GM19043 (cell line): ENCODE measurements around the gene CADM2.

Experiments used
- ATAC-seq: cut with Tn5 transposase; IDR thresholded peaks from one replicate; pipeline ENCODE4 v1.9.1; 2021; ENCODE audit warnings: low read depth; ENCODE audit not compliant: unreplicated experiment

The CADM2 gene

DNA sequence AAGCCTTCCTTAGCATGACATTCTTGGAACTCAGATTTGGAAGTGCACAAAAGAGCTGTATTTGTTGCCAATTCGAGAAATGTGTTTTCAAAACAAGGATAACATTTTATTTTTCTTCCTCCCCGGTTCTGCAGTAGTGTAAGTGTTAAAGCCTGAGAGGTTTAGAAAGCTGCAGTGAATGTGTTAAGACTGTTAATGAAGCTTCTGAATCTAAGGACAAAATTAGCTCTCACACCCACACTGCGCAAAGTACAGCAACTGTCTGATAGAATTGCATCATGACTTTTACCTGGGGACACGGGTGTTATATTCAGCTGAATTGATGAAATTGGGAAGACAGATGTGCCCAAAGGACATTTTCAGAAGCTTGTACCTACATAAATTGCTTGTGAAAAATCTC is 344.4 kb downstream of the CADM2 start:
- no peak for ATAC-seq

DNA sequence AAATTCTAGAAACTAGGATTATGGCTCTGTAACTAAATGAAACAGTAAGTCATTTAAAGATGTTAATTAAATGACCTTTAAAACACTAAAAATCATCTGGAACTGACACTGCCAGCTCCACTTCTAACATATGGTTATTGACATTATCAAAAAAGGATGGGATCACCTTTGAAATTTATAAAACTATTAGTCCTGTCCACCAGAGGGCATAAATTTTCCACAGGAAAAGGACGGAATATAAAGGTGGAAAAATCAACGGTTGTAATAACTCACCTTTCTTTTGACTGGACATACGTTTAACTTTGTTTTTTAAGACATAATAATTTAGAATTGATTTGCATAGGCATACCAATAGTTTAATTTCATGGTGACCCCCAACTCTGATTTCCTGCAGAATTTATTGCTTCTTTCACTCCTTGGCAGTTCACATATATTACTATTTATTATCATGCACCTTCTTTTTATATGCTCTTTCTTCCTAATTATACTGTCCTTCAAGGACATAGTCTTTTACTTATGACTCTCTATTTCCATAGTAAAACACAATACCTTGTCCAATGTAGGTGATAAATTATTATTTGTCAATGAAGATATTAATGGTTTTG is 345.7 kb downstream of the CADM2 start:
- no peak for ATAC-seq

DNA sequence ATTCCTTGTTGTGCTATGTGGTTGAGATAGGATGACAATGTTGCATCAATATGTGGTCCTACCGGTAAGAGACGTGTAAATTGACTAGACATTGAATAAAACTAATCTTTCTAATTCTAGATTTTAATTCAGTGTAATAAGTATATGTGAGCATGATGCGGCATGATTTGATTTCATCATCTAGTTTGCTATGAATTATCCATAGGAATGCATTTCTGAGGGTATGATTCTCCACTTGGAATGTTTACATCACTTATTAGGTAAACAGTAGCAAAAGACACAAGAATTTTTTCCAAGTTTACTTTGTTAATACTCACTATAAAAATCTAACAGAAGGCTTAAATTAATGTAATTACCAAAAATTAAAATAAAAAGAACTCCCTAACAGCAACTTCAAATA is 353.5 kb downstream of the CADM2 start:
- no peak for ATAC-seq

DNA sequence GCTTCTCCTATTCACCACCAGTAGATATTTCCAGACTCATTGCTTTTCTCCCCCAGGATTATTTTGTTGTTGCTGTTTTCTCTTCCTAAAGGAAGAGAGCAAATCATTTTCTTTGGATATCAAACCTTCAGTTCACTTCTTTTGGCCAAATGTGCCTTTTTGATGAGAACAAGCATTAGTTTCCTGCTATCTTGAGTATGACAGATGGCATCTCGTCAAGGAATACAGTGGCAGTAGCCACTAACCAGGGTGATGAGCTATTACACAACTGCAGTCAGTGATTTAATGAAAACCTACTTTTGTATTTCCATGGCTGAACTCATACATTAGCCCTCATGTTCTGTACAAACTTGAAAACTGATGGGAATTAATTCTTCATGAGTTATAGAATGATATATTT is 354.6 kb downstream of the CADM2 start:
- ATAC-seq, result no peak

DNA sequence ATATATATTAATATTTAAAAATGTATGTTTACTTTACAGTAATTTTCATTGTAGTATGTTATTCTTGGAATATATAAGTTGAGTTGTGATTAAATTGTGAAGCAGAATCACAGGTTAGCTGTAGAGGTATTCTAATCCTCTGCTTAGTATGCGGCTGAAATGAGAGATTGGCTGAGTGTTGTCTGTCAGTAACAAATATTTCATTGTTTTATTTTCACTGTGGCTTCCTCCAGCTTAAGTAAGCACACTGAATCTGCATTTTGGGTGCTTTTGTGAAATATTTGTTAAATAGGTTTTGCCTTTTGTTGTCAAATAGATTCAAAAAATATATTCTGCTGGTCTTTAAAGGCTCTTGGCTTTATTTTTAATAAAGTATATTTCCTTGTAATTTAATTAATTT is 357.5 kb downstream of the CADM2 start:
- no peak for ATAC-seq

DNA sequence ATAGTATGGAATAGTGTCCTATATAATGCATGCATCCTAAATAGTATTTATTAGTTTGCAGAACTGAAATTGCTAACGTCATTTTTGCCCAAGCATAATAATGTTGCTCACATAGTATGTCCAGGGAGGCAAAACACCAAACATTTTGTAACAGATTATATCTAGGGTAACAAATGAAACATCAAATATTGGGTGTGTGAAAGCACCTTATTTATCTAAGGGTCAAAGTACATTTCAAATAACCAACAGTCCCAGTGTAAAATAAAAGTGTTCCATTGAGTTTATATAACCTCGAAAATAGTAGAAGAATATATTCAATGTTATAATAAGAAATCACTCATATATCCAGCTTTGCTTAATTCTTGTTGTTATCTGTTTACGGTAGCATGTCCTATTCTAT is 363.1 kb downstream of the CADM2 start:
- ATAC-seq, result no peak

DNA sequence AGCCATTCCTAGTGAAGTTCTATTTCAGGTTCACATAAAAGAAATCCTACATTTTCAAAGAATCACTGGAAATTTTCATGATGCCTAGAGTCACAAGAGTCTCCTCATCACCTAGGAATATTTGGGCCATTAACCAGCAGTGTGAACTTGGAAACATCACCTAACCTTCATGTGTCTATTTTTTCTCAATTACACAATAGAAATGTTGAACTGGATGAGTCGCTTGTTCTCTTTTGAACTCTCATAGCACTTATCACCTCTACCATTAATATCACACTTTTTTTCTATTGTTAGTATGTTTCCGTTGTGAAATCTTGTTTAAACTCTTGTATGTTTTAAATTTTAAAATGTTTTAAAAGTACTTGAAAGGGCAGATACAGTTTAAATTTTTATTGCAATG is 371.3 kb downstream of the CADM2 start:
- no peak for ATAC-seq

DNA sequence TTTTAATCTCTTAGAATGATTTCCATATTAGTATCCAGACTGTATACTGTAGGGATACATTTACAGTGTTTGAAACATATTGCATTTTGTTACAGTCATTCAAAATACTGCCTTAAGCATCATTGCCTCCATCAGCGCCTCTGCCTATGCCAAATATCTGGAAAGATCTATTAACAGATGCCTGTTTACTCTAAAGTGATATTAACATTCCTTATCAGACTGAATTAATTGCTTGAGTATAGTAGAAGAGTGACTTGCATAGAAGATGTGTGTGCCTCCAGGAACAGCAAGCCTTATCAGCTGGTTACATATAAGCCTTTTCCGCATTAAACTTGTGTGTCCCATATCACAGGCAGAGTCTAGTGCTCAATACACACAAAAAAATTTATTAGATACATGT is 379.1 kb downstream of the CADM2 start:
- ATAC-seq, result no peak

DNA sequence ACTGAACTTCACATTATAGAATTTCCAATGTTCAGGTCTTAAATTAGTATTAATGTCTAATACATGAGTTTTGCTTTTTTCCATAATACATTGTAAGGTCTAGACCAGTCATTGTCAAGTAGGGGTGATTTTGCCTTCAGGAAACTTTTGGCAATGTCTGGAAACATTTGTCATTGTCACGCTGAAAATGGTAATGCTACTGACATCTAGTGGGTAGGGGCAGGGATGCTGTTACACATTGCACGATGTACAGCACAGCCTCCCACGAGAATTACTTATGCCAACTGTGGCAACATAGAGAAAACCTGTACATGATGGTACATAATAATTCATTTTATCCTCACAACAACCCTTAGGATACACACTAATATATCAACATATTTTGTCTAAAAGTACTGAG is 384.1 kb downstream of the CADM2 start:
- no peak for ATAC-seq

DNA sequence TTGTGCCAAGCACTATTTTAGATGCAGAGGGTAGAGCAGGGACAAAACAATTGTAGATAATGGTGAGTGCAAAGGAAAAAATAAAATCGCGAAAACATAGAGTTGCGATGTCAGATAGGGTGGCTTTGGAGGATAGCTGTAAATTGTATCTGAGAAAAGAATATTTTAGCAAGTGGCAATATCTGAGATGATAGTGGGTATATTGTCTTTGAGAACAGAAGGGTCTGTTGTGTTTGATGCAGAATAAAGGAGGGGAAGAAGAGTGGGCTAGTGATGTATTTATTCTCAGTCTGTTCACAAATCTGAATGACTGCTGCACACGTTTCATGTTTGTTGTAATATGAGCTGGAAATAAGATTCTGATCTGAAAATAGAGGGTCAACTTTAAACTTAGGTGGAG is 396.8 kb downstream of the CADM2 start:
- no peak for ATAC-seq

DNA sequence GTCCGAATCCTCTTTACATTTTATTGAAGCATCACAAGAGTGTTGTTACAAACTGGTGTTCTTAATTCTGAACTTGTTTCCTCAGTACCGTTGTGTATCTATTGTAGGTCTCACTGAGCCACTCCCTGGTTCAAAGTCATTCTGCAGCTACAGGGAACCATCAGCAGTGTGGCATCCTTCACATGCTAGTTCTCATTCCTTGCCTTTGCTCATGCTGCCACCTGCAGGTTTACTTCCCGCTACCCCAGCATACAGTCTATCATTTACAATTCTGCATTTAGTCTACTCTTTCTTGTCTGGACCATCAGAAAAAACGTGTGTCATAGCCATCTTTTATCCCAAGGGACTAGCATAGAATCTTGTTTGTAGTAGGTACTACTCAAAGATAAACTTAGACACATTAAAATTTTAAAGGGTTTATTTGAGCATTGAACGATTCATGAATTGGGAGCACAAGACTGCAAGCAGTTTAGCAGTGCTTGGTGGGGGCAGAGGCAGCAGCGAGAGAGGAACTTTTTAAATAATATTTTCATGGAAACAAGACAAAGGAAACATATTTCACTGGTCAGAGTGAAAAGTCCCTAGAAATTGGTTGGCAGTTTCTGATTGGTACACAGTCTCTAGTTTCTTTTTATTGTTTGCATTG is 402.1 kb downstream of the CADM2 start:
- ATAC-seq, result peak; percentile 63

DNA sequence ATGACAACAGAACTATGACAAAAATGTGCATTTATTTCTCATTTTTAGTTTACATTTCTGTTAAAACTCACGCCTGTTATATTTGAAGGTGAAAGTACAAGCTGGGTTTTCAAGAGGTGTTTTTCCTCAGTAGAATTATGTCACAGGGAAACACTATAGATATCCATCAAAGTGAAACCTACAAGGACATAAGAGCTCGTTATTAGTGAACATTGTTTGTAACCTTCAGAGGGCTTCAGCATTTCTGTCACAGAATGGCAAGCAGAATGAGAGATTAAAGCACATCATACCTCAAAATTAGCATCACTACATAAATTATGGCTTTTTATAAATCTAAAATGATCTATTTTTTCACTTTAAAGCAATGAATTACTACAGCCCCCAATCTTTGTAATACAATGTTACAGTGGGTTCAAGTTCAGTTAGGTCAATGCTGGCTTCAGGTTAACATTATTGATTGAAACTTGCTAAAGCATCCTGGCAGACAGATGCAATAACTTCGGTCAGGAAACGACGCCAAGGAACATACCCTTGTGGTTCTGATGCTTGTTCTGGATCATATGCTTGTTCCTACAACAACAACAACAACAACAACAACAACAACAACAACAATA is 405.6 kb downstream of the CADM2 start:
- ATAC-seq, result no peak

DNA sequence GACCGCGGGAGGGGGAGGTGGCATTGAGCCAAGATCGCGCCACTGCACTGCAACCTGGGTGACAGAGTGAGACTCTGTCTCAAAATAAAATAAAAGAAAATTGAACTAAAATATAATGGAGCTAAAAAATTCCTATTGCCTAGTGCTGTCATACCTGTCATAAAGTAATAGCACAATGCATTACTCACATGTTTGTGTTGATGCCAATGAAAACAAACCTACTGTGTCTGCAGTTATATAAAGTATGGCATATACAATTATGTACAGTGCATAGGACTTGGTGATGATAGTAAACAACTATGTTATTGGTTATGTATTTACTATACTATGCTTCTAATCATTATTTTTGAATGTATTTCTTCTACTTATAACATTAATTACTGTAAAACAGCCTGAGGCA is 411.6 kb downstream of the CADM2 start:
- no peak for ATAC-seq

DNA sequence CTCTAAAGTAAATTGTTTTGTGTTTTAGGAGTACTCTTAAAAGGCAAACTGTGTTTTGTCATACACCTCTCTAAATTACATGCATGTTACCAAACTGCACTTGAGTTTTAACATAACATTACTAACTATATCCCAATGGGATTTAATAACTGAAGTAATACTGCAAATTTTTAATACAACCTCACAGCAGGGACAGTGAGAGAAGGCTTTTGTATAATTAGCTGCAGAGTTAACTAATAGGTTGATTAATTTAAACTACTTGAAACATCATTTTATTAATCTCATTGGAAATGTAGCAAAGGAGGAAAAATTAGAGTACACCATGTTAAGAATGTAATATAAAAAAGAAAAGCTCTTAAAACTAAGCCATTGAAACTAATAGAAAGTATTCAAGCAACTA is 417.3 kb downstream of the CADM2 start:
- no peak for ATAC-seq

DNA sequence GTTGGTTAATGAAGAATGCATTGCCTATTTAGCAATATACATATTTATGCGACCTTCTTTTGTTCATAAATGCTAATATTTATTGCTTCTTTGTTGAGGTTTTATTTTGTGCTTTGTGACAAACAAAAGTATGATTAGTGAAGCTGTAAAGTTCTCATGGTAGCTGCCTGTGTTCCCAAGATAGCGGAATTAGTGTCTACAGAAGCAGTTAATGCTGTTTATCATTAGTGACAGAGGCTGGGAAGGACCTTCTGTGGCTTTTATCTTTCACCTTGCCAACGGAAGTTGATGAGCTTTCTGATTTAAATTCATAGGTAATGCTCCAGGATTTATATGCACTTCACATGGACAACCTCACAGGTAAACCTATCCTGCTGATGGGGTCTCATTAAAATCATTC is 418.3 kb downstream of the CADM2 start:
- no peak for ATAC-seq

DNA sequence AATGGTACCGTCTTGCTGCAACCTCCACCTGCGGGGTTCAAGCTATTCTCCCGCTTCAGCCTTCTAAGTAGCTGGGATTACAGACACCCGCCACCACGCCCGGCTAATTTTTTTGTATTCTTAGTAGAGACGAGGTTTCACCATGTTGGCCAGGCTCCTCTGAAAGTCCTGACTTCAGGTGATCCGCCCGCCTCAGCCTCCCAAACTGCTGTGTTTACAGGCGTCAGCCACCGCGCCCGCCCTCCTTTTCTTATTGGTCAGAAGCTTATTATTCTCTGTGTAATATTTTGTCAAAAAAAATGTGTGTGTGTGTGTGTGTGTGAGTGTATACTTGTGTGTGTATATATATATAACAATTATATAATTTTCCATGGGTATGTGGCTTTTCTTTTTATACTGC is 425.6 kb downstream of the CADM2 start:
- no peak for ATAC-seq

DNA sequence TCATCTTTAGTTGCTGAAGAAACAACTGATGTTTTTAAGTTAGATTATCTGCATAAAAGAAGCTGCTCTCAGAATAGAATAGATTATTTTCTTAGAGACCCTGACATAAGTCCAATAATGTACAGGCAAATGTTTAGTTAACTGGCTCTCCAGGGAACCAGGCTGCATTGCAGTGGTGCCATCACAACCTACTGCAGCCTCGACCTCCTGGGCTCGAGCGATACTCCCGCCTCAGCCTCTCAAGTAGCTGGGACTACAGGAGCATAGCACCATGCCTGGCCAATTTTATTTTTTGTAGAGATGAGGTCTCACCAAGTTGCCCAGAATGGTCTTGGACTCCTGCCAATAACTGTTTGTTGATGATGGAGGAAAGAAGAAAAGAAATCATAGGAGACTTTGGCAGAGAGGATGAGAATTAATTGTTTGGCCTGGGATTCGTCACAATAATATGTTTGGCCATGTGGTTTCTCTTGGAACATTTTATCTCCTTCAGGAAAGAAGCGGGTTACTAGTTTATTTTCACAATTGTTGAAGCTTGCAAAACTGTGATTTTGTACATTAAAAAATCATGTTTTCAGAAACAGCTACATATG is 429.2 kb downstream of the CADM2 start:
- ATAC-seq, result no peak

DNA sequence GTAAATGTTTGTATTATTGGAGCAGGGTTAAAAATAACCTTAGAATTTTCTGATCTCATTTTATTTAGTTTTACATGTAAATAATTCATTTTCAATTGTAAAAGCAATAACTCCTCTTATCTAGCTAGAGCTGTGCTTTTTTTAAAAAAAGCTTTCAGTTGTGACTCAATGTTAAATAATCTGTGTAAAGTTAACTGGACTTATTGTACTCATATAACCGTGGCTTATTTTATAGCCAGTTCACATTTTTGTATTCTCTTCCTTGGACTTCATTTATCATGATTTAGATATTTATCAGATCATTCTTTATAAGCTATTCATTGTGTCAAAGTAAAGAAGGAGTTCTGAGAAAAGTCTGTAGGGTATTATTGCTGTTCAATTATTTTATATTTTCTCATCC is 435.6 kb downstream of the CADM2 start:
- no peak for ATAC-seq

DNA sequence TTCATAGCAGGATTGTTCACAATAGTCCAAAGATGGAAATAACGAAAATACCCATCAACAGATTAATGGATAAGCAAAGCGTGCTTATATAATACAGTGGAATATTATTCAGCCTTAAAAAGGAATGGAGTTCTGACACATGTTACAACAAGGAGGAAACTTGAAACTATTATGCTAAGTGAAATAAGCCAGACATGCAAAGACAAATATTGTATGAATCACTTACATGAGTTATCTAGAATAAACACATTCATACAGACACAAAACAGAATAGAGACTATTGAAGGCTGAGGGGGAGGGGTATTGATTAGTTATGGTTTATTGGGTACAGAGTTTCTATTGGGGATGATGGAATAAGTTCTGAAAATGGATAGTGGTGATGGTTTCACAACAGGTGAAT is 438.6 kb downstream of the CADM2 start:
- no peak for ATAC-seq

DNA sequence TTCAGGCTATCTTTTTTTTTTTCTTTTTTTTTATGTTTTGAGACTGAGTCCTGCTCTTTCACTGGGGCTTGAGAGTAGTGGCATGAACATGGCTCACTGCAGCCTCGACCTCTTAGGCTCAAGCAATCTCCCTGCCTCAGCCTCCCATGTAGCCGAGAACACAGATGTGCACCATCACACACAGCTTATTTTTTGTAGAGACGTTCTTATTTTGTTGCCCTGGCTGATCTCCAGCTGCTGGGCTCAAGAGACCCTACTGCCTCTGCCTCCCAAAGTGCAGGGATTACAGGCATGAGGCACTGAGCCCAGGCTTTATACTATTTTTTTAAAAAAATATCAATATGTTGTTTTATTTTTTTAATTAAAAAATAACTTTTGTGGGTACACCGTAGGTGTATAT is 467.3 kb downstream of the CADM2 start:
- no peak for ATAC-seq

DNA sequence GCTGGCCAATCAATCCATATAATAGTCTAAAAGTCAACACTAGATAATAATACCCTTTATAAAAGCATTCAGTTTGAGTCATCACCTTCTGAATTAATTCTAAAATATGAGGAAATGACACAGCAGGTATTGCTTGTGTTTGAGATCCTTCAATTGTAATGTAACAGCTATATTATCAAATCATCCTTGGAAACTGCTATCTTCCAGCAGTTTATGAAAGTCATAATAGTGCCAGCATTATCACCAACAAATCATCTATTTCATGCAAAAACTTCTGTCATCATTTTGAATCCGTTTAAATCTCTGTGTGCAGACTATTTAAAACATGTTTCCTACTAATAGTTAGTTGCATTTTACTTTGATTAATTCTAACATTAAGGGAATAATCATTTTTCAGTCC is 468.7 kb downstream of the CADM2 start:
- ATAC-seq, result no peak

DNA sequence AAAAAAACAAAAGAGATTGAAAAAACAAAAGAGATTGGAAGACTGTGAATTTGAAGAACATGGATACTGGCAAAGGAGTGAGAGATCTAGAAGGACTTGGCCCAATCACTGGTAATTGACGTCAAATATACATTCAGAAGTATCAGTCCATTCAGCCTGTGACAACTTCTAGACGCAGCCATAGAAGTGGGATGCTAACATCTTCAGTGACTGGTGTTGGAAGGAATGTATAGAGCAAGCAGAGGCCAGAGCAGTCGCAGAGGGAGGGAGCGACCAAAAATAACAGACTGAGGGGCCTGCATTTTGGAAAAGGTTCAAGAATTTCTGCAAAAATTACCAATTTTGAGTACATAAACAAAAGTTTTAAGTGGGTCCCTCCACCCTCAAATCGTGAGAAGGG is 473.3 kb downstream of the CADM2 start:
- no peak for ATAC-seq
